ENCODE measurements around the gene CDH4. TPM values are rescaled to one million over a fixed set of nuclear protein-coding genes. Genes with fewer than 3 reads are reported as not detected.

The CDH4 gene
- total and polyA plus RNA-seq, 2 donors (not counting 3 experiments of a cell fraction or from before 2014, with no cell fraction given), result 0.17 to 0.51 TPM

DNA sequence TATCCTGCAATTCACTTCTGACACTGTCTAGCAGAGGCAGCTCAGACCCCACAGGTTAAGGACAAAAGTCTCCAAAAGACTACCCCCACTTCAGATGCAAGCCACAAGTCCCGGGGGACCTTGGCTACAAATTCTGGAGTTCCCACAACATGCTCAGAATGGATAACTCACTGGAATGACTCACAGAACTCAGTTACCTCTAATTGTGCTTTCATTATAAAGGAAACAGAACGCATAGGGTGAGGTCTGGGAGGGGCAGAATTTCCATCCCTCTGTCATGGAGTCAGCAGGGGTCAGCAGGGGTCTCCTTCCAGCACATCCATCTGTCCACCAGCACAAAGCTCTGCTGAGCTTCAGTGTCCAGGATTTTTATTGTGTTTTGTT lies 184.2 kb downstream of the CDH4 start:
- POLR2A ChIA-PET, result no interaction called here
- no peak for FAIRE-seq
- BruUV-seq (replicated peaks), result no TSS peak

More for the DNA sequence above, 184.2 kb downstream of the CDH4 start:
- H4K20me1 ChIP-seq (replicated peaks; ENCODE audit: control insufficient read depth, extremely low read depth, insufficient read depth, low read length), result no peaks in the 10 kb centered on the region
- no peaks in the 10 kb centered on the region for H3K4me1 ChIP-seq (ENCODE audit: control insufficient read depth, extremely low read depth, insufficient read depth, low read length)
- no peaks in the 10 kb centered on the region for H3K9me1 ChIP-seq (replicated peaks; ENCODE audit: control insufficient read depth, extremely low read depth, insufficient read depth, low read length)
- peaks cover 4% of the 10 kb centered on the region for H3K9me3 ChIP-seq (replicated peaks; ENCODE audit: control insufficient read depth, insufficient read depth, low read length)
- no peaks in the 10 kb centered on the region for H3K79me2 ChIP-seq (ENCODE audit: control insufficient read depth, insufficient read depth, low read length)
- H3K4me3 ChIP-seq (replicated peaks in 1 of 3; ENCODE audit: insufficient read depth in 1 of 3, low read depth in 1 of 3, low read length in 3 of 3), result no peak overlapping the region
- dilution Hi-C loops (cut with MboI; ENCODE audit: extremely low pct_ligation_motif_present, low sequenced_read_pairs), result no loop called here
- no peak overlapping the region for H3K27ac ChIP-seq (ENCODE audit: insufficient read depth, low read depth, low read length)
- intact Hi-C loops (cut with micrococcal nuclease), result loop anchor here (2.0 kb wide), 1 partner anchor 29 kb away; no protein-coding TSS in a partner anchor
- no peak overlapping the region for H3K9ac ChIP-seq (replicated peaks; ENCODE audit: extremely low read depth, insufficient read depth, low read length)
- H2AFZ ChIP-seq (ENCODE audit: low read depth, low read length), result no peak overlapping the region
- CTCF ChIA-PET, result no interaction called here
- H3K36me3 ChIP-seq (ENCODE audit: control insufficient read depth in 2 of 2, extremely low read depth in 1 of 2, insufficient read depth in 2 of 2, low read length in 2 of 2), result no peaks in the 10 kb centered on the region
- no peak overlapping the region for H3K4me2 ChIP-seq (ENCODE audit: insufficient read depth, low read length)
- TF ChIP-seq CTCF (IDR thresholded peaks at IDR 0.05; ENCODE audit: extremely low read depth in 1 of 2, insufficient read depth in 1 of 2, low read depth in 1 of 2, low read length in 2 of 2) (no peak), MYC (IDR thresholded peaks at IDR 0.05; ENCODE audit: low read depth, low read length) (no peak), FOS (IDR thresholded peaks at IDR 0.05; ENCODE audit: borderline replicate concordance, insufficient read depth, low read length) (no peak)
- no peaks in the 10 kb centered on the region for H3K27me3 ChIP-seq (ENCODE audit: control insufficient read depth in 2 of 2, insufficient read depth in 2 of 2, low read length in 2 of 2)
- no peak for DNase-seq (ENCODE audit: low read depth, low spot score)

Measured in endothelial cell of umbilical vein (primary cell).